Thyroid gland (tissue), 4 donors: ENCODE results near the gene RSPH10B2.
"Not testable (repeated sequence)": the region's sequence is repeated elsewhere in the genome, so short reads cannot be mapped to it uniquely, and the experiment has no call there.

Source experiments
- CTCF ChIP-seq, 6 experiments: fragments of 200-600 bp in 3 of 6; fragments of 450-650 bp in 3 of 6; sonication (generic) in 3 of 6; IDR thresholded peaks; one replicate each; pipeline ENCODE4 v1.5.1; 2016 to 2019; ENCODE audit warnings: antibody characterized with exemption in 6 of 6, mild to moderate bottlenecking in 2 of 6, inconsistent platforms in 1 of 6, moderate library complexity in 1 of 6
- POLR2A ChIP-seq, 2 donors: fragments of 450-650 bp; IDR thresholded peaks; one replicate each; pipeline ENCODE4 v1.6.1; 2017; ENCODE audit warnings: antibody characterized with exemption in 2 of 2, mild to moderate bottlenecking in 2 of 2, moderate library complexity in 1 of 2

GRCh38 chr7:6821622-6822021, 67.7 kb downstream of the RSPH10B2 start:
- TF ChIP-seq POLR2A, CTCF (IDR thresholded peaks at IDR 0.05): not testable (repeated sequence)
